ENCODE data around the gene SCYGR4.
"Not testable (repeated sequence)": the region's sequence is repeated elsewhere in the genome, so short reads cannot be mapped to it uniquely, and the experiment has no call there.

Gene SCYGR4

DNA sequence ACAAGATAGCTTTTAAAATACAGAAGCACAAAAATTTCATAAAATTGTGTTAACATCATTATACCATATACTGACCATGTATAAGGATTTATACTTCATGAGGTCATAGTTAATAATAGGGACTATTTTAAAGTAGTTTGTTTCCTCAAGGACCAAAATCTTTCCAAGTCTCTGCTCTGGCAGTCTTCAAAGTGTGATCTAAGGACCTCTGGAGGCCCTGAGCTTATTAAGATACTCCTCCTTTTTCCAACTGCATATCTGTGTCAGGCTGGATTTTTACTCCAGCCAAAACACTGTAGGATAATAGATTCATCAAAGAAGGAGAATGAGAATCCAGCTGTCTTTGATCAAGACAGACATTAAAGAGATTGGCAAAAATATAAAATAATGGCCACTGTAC is 20.3 kb upstream of the SCYGR4 start:
- TF ChIP-seq POLR2A (IDR thresholded peaks at IDR 0.05; ENCODE audit: low read depth, low read length) (no peak), POLR2AphosphoS5 (IDR thresholded peaks at IDR 0.05; ENCODE audit: low read depth, low read length) (no peak), TAF1 (IDR thresholded peaks at IDR 0.05; ENCODE audit: borderline replicate concordance, low read depth, low read length) (no peak)
- no peak for FAIRE-seq

DNA sequence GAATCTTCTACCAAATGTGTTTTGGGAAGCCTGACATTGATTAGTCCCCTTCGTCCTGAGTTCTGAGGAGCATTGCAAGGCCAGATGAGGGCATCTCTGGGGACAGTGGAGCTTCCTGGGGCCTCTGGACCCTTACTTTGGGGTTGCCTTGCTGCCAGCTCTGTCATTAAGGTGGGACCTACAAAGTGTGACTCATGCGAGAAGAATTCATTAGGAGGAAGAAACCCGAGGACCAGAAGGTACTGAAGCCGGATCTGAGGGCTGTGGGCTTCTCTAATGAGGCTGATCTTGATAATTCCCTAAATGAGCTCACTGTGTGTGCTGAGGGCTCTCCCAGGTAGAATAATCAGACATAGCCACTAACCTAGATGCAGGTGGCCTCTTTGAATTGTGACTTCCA is 19.3 kb upstream of the SCYGR4 start:
- no peak for DNase-seq (ENCODE audit: insufficient read length)
- no peak for FAIRE-seq
- TF ChIP-seq POLR2AphosphoS5 (IDR thresholded peaks at IDR 0.05; ENCODE audit: low read depth, low read length) (no peak), POLR2A (IDR thresholded peaks at IDR 0.05; ENCODE audit: low read depth, low read length) (no peak), TAF1 (IDR thresholded peaks at IDR 0.05; ENCODE audit: borderline replicate concordance, low read depth, low read length) (no peak)

More for the DNA sequence above, 20.3 kb upstream of the SCYGR4 start:
- no peak for DNase-seq (ENCODE audit: insufficient read length)

DNA sequence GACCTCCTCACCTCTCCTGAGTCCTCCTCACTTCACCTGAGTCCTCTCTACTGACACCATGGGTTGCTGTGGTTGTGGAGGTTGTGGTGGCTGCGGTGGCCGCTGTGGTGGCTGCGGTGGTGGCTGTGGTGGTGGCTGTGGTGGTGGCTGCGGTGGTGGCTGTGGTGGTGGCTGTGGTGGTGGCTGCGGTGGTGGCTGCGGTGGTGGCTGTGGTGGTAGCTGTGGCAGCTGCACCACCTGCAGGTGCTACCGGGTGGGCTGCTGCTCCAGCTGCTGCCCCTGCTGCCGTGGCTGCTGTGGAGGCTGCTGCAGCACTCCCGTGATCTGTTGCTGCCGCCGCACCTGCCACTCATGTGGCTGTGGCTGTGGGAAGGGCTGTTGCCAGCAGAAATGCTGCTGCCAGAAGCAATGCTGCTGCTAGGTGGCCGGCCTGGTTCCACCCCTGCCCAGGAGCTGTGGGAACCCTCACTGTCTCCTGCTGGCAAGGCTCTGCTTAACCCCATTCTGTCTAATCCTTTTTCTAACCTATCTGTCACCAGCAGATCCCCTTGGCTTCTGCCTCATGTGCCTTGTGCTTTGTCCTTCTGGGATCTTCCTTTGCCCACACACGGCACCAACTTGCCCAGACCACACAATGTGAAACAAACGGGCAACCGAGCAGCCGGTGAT is 18.3 kb upstream of the SCYGR4 start, which contains the start of gene SCYGR2:
SCYGR2 (plus strand) TSS at position 59 of the 669 bp plus-strand sequence; CDS start at position 59, 0 bp downstream.
- not testable (repeated sequence) for FAIRE-seq; DNase-seq (ENCODE audit: insufficient read length)

DNA sequence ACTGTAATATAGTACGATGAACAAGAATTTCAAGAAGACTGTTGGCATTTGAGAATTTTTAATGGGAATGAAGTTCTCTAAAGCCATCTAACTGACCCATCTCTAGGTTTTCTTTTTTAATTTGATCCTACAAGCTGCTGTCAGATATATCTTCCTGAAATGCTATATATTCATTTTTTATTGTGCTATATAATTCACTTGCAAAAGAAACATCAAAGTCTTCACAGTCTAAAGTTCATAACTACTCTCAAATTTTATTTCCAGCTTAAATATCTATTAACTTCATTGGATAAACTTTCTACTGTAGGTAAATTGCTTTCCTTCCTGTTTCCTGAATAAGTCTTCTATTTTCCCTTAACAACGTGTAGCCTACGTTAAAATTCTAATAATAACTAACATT is 14.9 kb upstream of the SCYGR4 start:
- no peak for DNase-seq (ENCODE audit: insufficient read length)
- no peak for TF ChIP-seq TAF1 (IDR thresholded peaks at IDR 0.05; ENCODE audit: borderline replicate concordance, low read depth, low read length)
- no peak for FAIRE-seq

DNA sequence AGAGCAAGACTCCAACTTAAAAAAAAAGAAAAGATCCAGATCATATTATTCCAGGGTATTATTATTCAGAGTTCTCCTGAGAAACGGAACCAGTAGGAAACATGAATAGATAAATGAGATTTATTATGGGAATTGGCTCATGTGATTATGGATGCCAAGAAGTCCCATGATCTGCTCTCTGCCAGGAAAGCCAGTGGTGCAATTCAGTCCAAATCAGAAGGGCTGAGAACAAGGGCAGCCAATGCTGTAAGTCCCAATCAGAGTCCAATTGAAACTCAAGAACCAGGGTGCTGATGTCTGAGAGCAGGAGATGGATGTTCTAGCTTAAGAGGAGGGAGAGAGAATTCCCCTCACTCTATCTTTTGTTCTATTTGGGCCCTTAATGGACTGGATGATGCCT is 10.8 kb upstream of the SCYGR4 start:
- FAIRE-seq: no peak
- DNase-seq (ENCODE audit: insufficient read length): no peak
- no peak for TF ChIP-seq POLR2A (IDR thresholded peaks at IDR 0.05; ENCODE audit: low read depth, low read length)
- no peak for TF ChIP-seq POLR2AphosphoS5 (IDR thresholded peaks at IDR 0.05; ENCODE audit: low read depth, low read length)
- TF ChIP-seq TAF1 (IDR thresholded peaks at IDR 0.05; ENCODE audit: borderline replicate concordance, low read depth, low read length): no peak

DNA sequence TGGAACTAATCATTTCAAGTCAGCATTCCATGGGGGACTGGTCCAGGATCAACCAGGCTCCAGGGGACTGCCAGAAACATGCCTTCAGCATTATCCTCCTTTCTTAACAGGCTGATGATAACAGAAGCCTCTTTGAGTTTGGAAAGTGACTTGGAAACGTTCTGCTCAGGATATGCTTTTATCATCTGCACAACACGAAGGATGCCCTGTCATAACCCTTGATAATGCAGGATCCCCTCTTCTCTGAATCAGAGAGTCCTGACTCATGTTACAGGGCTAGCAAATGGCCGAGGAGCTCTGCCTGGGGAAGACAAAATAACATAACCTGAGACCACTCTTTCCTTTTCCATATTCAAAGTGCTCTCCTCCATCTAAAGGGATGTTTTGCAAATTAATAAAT is 9.4 kb upstream of the SCYGR4 start:
- DNase-seq (ENCODE audit: insufficient read length): no peak
- TF ChIP-seq POLR2AphosphoS5 (IDR thresholded peaks at IDR 0.05; ENCODE audit: low read depth, low read length) (no peak), POLR2A (IDR thresholded peaks at IDR 0.05; ENCODE audit: low read depth, low read length) (no peak), TAF1 (IDR thresholded peaks at IDR 0.05; ENCODE audit: borderline replicate concordance, low read depth, low read length) (no peak)
- FAIRE-seq: peak; percentile 67

DNA sequence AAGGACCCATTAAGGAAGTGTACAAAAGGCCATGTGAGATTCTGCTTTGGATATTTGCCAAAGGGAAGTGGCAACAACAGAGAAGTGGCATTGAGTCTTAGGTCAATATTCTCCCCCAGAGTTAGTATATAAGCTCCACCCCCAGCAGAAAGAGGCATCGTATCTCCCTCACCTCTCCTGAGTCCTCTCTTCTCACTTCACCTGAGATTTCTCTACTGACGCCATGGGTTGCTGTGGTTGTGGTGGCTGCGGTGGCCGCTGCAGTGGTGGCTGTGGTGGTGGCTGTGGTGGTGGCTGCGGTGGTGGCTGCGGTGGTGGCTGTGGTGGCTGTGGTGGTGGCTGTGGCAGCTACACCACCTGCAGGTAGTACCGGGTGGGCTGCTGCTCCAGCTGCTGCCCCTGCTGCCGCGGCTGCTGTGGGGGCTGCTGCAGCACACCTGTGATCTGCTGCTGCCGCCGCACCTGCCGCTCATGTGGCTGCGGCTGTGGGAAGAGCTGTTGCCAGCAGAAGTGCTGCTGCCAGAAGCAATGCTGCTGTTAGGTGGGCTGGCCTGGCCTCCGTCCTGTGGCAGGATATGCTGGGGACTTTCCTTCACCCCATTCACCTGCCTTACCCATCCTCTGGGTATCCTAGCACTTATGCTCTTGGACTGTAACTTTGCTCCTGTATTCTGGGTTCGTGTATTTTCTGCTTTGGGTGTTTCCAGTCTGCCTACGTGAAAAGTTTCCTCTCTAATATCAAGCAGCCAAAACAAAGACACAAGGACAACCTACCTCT is 8.5 kb upstream of the SCYGR4 start:
- no peak for TF ChIP-seq POLR2A (IDR thresholded peaks at IDR 0.05; ENCODE audit: low read depth, low read length)
- no peak for TF ChIP-seq TAF1 (IDR thresholded peaks at IDR 0.05; ENCODE audit: borderline replicate concordance, low read depth, low read length)
- TF ChIP-seq POLR2AphosphoS5 (IDR thresholded peaks at IDR 0.05; ENCODE audit: low read depth, low read length): no peak
- no peak for DNase-seq (ENCODE audit: insufficient read length)
- FAIRE-seq: no peak

DNA sequence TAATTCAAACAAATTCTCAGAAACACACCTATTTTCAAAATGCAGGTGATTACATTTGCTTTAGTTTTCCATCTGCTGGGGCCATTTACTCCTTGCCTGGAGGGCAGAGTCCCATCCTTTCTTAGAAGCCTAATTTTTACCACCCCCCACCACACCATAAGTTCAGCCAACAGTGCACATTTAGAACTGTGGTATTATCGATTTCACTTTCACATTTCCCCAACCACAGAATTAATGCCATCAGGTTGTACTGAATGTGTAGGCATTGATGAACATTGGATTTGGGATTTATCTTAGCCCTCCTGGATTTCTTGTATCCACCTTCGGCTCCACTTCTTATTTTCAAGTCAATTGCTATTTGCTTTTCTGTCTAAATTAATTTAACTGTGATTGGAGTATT is 7.2 kb upstream of the SCYGR4 start:
- TF ChIP-seq POLR2AphosphoS5 (IDR thresholded peaks at IDR 0.05; ENCODE audit: low read depth, low read length) (no peak), POLR2A (IDR thresholded peaks at IDR 0.05; ENCODE audit: low read depth, low read length) (no peak), TAF1 (IDR thresholded peaks at IDR 0.05; ENCODE audit: borderline replicate concordance, low read depth, low read length) (no peak)
- FAIRE-seq: peak; percentile 58
- DNase-seq (ENCODE audit: insufficient read length): no peak

DNA sequence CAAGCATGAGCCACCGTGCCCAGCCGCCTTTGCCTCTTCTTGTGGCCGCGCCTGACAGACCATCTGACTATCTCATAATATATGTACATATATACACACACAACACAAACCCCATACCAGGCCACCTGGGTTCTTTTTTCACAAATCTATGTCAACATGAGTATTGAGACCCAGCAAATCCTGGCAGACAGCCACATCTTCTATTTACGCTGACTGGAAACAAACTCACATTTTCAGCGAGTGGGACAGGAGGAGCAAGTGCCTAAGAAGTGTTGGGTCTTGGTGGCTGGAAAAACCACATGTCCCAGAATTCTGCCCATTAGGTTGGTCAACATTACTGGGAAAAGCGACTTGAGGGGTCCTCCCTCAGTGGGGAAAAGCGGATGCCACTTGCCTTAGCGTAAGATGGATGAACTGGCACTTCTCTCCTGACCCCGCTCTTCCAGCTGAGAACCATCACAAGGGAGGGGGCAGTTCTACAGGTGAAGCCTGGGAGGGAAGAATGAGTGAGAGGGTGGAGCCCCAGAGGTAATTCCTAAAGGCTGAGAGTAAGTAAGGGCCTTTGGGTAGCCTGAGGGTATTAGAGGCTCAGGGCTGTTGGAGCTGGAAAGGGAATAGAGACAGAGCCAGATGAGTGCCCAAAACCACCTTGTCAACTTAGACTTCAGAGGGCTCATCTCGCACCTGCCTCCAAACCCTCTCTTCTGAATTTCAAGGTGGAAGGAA is 4.6 kb upstream of the SCYGR4 start:
- TF ChIP-seq TAF1 (IDR thresholded peaks at IDR 0.05; ENCODE audit: borderline replicate concordance, low read depth, low read length) (no peak), POLR2A (IDR thresholded peaks at IDR 0.05; ENCODE audit: low read depth, low read length) (no peak), POLR2AphosphoS5 (IDR thresholded peaks at IDR 0.05; ENCODE audit: low read depth, low read length) (no peak)
- FAIRE-seq: no peak
- DNase-seq (ENCODE audit: insufficient read length): no peak

DNA sequence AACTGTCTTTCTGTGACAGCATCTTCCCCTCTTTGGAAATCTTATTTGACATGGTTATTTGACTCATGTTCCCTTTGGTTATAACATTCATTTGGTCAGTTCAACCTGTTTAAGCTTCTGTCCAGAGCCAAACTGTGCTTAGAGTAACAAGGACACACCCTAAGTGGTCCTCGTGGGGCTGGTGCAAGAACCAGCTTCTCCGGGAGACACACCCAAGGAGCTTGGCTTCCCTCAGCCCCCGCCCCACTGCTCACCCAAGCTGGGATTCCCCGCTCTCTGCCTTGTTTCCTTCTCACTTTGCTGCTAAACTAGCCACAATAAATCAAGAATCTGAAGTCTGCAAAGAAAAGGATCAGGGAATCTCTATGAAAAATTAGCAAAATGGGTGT is 4.0 kb upstream of the SCYGR4 start:
- TF ChIP-seq POLR2A (IDR thresholded peaks at IDR 0.05; ENCODE audit: low read depth, low read length) (no peak), TAF1 (IDR thresholded peaks at IDR 0.05; ENCODE audit: borderline replicate concordance, low read depth, low read length) (no peak), POLR2AphosphoS5 (IDR thresholded peaks at IDR 0.05; ENCODE audit: low read depth, low read length) (no peak)
- FAIRE-seq (no peak), DNase-seq (ENCODE audit: insufficient read length) (no peak)

DNA sequence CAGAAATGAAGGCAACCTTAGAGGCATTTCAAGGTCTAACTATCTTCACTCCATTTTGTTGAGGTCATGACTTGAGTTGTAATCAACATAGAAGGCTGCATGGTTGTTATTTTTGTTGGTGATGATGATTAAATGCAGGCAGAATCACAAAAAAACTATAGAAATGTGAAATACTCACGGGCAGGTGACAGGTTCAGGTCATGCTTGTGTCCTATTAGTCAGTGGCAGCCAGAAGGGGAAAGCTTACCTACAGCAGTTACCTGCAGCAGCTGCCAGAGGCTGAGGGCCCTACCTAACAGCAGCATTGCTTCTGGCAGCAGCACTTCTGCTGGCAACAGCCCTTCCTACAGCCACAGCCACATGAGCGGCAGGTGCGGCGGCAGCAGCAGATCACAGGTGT is 3.1 kb upstream of the SCYGR4 start:
- no peak for TF ChIP-seq POLR2A (IDR thresholded peaks at IDR 0.05; ENCODE audit: low read depth, low read length)
- TF ChIP-seq POLR2AphosphoS5 (IDR thresholded peaks at IDR 0.05; ENCODE audit: low read depth, low read length): no peak
- TF ChIP-seq TAF1 (IDR thresholded peaks at IDR 0.05; ENCODE audit: borderline replicate concordance, low read depth, low read length): no peak
- DNase-seq (ENCODE audit: insufficient read length) (no peak), FAIRE-seq (no peak)

DNA sequence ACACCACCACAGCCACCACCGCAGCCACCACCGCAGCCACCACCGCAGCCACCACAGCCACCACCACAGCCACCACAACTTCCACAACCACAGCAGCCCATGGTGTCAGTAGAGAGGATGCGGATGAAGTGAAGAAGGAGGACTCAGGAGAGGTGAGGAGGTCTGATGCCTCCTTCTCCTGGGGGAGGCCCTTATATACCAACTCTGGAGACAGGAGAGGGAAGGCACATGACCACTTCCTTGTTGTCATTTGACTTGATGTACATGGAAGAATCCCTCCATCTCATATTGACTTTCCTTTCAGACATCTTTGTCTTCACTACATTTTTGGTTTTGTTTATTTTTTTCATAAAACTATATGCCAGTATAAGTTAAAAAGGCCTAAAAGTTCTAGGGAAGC is 2.6 kb upstream of the SCYGR4 start, which contains the start of gene SCYGR3:
SCYGR3 (minus strand) TSS at position 101 of the 400 bp plus-strand sequence; CDS start at position 101, 0 bp downstream.
- no peak for TF ChIP-seq POLR2A (IDR thresholded peaks at IDR 0.05; ENCODE audit: low read depth, low read length)
- no peak for TF ChIP-seq TAF1 (IDR thresholded peaks at IDR 0.05; ENCODE audit: borderline replicate concordance, low read depth, low read length)
- no peak for TF ChIP-seq POLR2AphosphoS5 (IDR thresholded peaks at IDR 0.05; ENCODE audit: low read depth, low read length)
- no peak for FAIRE-seq
- no peak for DNase-seq (ENCODE audit: insufficient read length)
